Measurements from ENCODE around the gene RFX1.
A peak's percentile ranks its signal among the peaks of the same experiment; 100 is the strongest.
"Not testable (repeated sequence)": the region's sequence is repeated elsewhere in the genome, so short reads cannot be mapped to it uniquely, and the experiment has no call there.

Gene RFX1

DNA sequence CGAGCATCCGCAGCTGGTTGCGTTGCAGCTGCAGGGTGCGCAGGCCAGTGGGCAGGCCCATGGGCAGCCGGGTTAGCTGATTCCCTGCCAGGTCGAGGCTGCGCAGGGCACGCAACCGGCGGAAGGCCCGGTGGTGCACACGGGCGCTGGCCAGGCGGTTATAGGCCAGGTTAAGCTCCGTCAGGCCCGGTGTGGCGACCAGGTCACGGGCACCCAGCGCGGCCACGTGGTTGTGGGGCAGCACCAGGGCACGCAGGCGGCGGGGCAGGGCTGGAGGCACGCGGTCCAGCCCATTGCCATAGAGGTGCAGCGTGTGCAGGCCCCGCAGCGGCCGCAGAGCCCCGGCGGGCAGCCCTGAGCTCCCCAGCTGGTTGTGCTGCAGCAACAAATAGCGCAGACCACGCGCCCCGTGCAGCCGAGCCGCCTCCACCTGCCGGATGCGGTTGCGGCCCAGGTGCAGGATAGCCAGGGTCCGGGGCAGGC lies 73.2 kb downstream of the RFX1 start:
- DNase-seq = no peak

DNA sequence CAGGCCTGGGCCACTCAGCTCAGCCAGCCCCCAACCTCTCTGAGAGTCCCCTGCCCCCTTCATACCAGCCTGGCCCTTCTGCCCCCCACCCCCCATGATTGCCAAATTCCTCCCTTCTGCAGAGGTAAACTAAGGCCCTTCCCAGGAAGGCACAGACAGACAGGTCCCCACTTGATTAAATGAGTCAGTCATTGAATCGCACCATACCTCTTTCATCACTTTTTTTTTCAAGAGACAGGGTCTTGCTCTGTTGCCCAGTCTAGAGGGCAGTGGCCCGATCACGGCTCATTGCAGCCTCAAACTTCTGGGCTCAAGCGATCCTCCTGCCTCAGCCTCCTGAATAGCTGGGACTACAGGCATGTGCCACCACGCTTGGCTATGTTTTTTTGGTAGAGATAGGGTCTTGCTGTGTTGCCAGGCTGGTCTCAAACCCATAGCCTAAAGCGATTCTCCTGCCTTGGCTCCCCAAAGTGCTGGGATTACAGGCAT lies 73.9 kb downstream of the RFX1 start:
- DNase-seq = no peak

DNA sequence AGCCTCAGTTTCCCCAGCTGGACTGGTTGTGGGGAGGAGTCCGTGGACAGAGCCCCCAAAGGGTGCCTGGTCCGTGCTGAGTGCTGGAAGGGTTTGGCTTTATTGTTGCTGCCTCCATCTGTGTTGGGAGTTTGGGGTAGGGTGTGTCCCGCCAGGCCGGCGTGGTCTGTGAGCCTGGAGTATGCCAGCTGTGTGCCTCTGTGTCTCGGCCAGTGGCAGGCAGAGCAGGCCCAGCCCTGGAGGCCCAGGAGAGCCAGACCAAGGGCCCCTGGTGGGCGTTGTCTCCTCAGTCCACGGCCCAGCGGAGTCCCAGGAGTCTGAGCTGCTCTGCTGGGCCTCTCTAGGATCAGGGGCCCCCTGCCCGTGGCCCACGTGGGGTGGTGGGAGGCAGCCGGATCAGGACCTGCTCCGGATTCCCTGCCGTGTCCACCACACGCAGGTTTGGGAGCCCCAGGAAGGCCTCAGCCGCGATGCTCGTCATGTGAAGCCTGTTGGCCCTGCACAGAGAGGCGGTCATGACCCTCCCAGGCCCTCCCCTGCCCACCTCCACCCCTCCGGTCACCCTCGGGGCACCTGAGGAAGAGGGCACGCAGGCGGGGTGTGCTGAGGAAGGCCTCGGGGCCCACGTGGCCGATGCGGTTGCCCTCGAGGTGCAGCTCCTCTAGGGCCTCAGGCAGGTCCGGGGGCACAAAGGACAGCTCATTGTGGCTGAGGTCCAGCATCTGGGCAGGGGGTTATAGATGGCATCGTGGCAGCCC lies 74.5 kb downstream of the RFX1 start:
- no peak for DNase-seq

DNA sequence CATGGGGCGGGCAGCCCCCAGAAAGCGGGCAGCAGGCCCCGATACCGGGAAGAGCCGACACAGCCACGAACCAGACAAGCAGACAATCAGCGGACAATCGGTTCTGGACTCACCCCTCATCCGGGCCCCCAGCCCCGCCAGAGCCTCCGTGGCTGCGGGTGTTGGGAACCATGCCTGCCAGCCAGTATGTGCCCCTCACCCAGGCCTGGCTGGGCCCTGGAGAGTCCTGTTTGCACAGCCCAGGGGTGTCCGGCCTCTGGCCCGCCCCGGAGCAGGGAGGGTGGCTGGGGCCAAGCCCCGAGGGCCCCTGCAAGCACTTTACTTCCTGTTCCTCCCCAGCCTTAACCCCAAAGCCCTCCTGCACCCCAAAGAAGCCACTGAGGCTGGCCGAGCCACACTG lies 75.7 kb downstream of the RFX1 start:
- DNase-seq = no peak

DNA sequence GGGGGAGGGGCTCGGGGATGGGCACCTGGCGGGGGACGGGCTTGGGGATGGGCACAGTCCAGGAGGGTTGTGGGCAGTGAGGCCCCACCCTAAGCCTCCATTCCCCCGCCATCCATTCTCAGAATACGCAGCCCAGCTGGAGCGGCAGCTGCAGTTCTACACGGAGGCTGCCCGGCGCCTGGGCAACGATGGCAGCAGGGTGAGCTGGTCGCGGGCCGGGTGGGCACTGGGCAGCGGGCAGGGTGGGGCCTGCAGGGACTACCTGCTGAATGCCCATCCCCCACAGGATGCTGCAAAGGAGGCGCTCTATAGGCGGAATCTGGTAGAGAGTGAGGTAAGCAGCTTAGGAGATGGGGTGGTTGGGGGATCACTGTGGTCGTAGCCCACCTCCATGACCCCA lies 76.2 kb downstream of the RFX1 start:
- no peak for DNase-seq

DNA sequence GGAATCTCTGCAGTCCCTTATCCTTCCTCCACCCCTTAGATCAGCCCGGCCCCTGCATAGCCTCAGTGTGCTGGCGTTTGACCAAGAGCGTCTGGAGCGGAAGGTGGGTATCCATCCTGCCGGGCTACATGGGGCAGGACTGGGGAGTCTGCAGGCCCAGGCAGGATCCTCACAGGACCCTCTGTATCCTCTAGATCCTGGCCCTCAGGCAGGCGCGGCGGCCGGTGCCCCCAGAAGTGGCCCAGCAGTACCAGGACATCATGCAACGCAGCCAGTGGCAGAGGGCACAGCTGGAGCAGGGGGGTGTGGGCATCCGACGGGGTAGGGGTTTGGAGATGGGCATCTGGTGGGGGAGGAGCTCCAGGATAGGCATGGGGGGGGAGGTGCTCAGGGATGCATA lies 76.8 kb downstream of the RFX1 start:
- no peak for DNase-seq

DNA sequence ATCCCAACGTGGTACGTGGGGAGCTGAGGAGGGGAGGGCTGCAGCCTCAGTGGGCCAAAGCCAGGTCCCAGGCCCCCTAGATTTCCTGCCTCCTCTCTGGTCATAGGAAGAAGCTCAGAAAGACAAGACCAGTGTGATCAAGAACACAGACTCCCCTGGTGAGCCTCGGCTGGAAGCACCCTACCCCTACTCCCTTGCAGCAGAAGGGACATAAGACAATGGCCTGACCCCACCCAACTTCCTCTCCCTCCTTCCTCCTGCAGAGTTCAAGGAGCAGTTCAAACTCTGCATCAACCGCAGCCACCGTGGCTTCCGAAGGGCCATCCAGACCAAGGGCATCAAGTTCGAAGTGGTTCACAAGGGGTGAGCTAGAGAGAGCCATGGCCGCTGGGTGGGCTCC lies 79.4 kb downstream of the RFX1 start:
- no peak for DNase-seq

DNA sequence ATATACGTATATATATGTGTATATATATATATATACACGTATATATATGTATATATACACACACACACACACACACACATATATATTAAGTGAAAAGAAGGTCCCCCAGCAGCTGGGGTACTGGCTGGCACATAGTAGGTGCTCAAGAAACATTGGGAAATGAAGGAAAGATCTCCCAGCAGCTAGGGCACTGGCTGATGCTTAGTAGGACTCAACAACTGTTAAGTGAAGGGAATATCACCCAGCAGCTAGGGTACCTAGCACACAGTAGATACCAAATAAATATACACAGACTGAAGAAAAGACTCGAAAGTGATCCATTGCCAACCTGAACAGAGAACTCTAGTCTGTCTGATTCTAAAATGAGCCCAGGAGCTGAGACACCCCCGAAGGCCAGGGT lies 80.1 kb downstream of the RFX1 start:
- DNase-seq = no peak

DNA sequence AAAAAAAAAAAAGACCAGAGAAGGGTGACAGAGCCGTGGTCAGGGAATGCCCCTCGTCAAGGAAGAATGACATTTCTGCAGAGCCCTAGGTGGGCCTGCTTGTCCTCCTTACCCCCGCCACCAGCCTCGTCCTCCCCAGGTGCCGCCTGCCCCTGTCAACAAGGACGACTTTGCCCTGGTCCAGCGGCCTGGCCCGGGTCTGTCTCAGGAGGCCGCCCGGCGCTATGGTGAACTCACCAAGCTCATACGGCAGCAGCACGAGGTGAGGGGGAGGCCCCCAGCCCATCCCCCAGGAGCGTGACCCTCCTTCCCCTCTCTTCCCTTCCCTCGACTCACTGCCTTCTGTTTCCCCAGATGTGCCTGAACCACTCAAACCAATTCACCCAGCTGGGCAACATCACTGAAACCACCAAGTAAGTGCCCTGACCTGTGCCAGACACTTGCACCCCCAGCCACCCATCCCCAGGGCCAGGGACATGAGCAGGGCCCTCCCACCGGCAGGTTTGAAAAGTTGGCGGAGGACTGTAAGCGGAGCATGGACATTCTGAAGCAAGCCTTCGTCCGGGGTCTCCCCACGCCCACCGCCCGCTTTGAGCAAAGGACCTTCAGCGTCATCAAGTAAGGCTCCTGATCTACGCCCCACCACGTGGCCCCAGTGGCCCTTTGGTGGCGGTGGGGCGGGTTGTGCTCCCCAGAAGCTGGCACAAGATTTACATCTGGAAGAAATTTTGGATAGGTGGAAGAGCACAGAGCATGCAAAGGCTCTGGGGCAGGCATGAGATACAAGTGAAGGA lies 82.7 kb downstream of the RFX1 start:
- DNase-seq = no peak

DNA sequence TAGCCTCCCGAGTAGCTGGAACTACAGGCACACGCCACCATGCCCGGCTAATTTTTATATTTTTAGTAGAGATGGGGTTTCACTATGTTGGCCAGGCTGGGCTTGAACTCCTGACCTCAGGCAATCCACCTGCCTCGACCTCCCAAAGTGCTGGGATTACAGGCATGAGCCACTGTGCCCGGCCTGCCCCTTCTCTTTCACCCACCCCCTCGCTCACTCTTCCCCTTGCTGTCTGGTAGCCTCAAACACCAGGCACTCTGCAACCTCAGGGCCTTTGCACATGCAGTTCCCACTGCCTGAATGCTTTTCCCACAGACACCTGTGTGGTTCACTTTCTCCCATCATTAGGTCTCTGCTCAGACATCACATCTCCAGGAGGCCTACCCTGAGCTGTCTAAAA lies 84.0 kb downstream of the RFX1 start:
- not testable (repeated sequence) for DNase-seq

DNA sequence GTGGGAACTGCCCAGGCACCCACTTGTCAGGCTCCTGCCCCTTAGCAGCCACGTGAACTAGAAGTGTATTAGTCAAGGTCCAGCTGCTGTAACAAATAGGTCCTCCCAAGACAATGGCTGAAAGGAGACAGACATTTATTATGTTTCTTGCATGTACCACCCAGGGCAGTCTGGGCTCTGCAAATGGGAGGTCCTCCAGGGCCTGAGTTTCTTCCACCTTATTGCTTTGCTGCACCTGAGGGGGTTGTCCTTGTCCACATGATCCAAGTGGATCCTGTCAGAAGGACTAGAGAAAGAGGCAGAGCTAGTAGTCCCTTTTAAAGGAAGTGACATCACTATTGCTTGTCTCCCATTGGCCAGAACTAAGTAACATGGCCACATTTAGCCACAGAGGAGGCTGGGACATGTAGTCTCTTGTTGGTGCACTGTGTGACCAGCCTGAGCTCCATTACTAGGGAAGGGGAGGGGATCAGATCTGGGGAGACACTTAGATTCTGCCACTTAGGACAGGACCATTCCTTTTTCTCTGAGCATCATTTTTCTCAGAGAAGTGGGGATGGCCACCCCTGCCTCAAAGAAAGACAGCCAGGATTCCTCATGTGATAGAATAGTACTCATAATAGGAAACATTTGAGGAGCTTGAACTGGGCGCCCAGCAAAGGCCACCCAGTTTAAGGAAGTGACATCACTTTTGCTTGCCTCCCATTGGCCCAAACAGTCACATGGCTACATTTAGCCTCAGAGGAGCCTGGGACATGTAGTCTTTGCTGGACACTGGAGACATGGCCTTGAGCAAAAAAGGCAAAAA lies 85.0 kb downstream of the RFX1 start:
- peak; percentile 32 for DNase-seq

DNA sequence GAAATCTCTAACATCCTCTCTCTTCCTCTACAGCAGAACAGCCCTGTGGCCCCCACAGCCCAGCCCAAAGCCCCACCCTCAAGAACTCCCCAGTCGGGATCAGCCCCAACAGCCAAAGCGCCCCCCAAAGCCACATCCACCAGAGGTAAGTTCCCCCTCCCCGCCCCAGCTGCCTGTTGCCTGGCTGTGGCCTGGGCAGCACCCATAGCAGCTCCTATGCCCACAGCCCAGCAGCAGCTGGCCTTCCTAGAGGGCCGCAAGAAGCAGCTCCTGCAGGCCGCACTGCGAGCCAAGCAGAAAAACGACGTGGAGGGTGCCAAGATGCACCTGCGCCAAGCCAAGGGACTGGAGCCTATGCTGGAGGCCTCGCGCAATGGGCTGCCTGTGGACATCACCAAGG lies 85.6 kb downstream of the RFX1 start:
- DNase-seq = no peak

DNA sequence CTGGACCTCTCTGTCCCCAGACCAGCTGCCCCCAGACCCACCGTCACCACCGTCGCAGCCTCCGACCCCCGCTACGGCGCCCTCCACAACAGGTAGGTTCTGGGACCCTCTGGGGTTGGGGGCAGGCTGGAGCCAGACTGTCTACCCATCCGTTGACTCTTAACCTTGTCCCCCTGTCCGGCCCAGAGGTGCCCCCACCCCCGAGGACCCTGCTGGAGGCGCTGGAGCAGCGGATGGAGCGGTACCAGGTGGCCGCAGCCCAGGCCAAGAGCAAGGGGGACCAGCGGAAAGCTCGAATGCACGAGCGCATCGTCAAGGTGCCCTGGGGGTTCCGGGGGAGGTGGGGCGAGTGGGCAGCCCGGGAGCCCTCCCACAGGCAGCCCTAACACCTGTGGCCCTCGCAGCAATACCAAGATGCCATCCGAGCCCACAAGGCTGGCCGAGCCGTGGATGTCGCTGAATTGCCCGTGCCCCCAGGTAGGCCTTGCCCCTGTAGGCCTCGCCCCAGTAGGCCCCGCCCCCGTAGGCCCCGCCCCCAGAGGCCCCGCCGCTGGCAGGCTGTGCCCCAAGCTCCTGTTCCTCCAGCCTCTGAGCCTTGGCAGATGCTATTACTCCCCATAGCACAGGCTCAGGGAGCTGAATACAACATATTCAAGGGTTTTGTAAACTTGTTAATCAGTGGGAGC lies 87.3 kb downstream of the RFX1 start:
- DNase-seq = no peak

DNA sequence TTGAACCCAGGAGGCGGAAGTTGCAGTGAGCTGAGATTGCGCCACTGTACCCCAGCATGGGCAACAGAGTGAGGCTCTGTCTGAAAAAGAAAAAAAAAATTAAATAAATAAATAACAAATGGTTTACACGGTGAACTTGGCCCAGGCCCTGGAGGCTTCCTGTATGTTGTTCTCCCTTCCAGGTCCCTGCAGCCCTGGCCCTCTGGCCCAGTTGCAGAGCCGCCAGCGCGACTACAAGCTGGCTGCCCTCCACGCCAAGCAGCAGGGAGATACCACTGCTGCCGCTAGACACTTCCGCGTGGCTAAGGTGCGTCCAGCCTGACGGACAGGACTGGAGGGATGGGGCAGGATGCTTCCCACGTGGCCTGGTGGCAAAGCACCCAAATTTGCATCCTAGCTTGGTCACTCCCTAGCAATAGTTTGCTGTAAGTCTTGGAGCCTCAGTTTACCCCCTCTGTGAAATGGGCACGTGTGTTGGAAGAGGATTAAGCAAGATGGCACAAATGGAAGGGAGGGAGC lies 88.2 kb downstream of the RFX1 start:
- DNase-seq = no peak

DNA sequence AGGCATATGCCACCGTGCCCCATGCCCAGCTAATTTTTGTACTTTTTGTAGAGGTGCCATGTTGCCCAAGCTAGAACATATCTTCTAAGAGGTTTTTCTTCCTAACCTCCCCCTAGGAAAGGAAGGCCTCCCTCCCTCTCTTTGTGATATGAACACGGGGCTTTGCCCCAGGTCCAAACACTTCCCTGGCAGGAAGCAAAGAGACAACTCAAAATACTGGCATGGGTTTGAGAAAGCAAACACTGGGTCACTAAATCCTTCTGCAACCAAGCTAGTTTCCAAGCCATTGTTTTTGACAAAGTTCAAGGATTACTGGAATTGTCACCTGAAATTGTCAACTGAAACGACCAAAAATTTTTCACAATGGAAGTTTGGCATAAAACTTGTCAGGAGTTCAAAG lies 91.3 kb downstream of the RFX1 start:
- no peak for DNase-seq

DNA sequence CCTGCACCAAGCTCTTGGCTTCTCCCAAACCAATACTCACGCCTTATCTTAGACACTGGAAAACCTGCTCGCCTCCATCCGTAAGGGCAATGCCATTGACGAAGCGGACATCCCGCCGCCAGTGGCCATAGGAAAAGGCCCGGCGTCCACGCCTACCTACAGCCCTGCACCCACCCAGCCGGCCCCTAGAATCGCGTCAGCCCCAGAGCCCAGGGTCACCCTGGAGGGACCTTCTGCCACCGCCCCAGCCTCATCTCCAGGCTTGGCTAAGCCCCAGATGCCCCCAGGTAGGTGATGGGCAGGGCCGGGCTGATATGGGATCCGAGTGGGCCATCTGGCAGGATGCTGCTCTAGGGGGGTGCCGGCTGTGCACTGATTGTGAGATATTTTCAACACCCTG lies 92.8 kb downstream of the RFX1 start:
- DNase-seq = no peak

Data from NCI-H446 treated with DMSO at 0.1 percent for 48 hours (cell line).